ENCODE measurements around the gene RTN4IP1.

Gene RTN4IP1

GRCh38 chr6:106529438-106529837 lies 99.9 kb downstream of the RTN4IP1 start:
- Histone ChIP-seq H3K4me3 (ENCODE audit: insufficient read depth, low read depth, low read length, poor library complexity, severe bottlenecking) (no peak overlapping the region), H3K27ac (ENCODE audit: insufficient read depth, low read length, poor library complexity, severe bottlenecking) (no peak overlapping the region), H3K36me3 (ENCODE audit: control insufficient read depth, insufficient read depth, low read length) (peaks cover 48% of the 10 kb centered on the region), H3K4me1 (ENCODE audit: control insufficient read depth, insufficient read depth, low read length, poor library complexity, severe bottlenecking) (peaks cover 14% of the 10 kb centered on the region), H3K9me3 (ENCODE audit: control insufficient read depth, low read length) (no peaks in the 10 kb centered on the region), H3K27me3 (replicated peaks; ENCODE audit: control insufficient read depth, insufficient read depth, low read length, poor library complexity, severe bottlenecking) (no peaks in the 10 kb centered on the region)
- DNase-seq, result no peak

- H3K4me1 ChIP-seq (ENCODE audit: control insufficient read depth, insufficient read depth, low read length, poor library complexity, severe bottlenecking), result peaks cover 8% of the 10 kb centered on the region
- H3K27me3 ChIP-seq (replicated peaks; ENCODE audit: control insufficient read depth, insufficient read depth, low read length, poor library complexity, severe bottlenecking), result no peaks in the 10 kb centered on the region
- DNase-seq, result no peak
- H3K27ac ChIP-seq (ENCODE audit: insufficient read depth, low read length, poor library complexity, severe bottlenecking), result no peak overlapping the region
- no peaks in the 10 kb centered on the region for H3K9me3 ChIP-seq (ENCODE audit: control insufficient read depth, low read length)
- peaks cover 43% of the 10 kb centered on the region for H3K36me3 ChIP-seq (ENCODE audit: control insufficient read depth, insufficient read depth, low read length)
- no peak overlapping the region for H3K4me3 ChIP-seq (ENCODE audit: insufficient read depth, low read depth, low read length, poor library complexity, severe bottlenecking)
Measured at GRCh38 chr6:106528521-106528920, 100.8 kb downstream of the RTN4IP1 start.

GRCh38 chr6:106527979-106528378 lies 101.3 kb downstream of the RTN4IP1 start:
- H3K36me3 ChIP-seq (ENCODE audit: control insufficient read depth, insufficient read depth, low read length), result peaks cover 38% of the 10 kb centered on the region

GRCh38 chr6:106527117-106527516 lies 102.2 kb downstream of the RTN4IP1 start:
- H3K4me1 ChIP-seq (ENCODE audit: control insufficient read depth, insufficient read depth, low read length, poor library complexity, severe bottlenecking), result peaks cover 8% of the 10 kb centered on the region
- H3K9me3 ChIP-seq (ENCODE audit: control insufficient read depth, low read length), result no peaks in the 10 kb centered on the region
- H3K36me3 ChIP-seq (ENCODE audit: control insufficient read depth, insufficient read depth, low read length), result peaks cover 29% of the 10 kb centered on the region
- H3K27ac ChIP-seq (ENCODE audit: insufficient read depth, low read length, poor library complexity, severe bottlenecking), result no peak overlapping the region
- H3K27me3 ChIP-seq (replicated peaks; ENCODE audit: control insufficient read depth, insufficient read depth, low read length, poor library complexity, severe bottlenecking), result no peaks in the 10 kb centered on the region
- DNase-seq, result no peak
- H3K4me3 ChIP-seq (ENCODE audit: insufficient read depth, low read depth, low read length, poor library complexity, severe bottlenecking), result no peak overlapping the region

More at GRCh38 chr6:106527979-106528378, 101.3 kb downstream of the RTN4IP1 start:
- DNase-seq, result no peak
- Histone ChIP-seq H3K9me3 (ENCODE audit: control insufficient read depth, low read length) (no peaks in the 10 kb centered on the region), H3K4me1 (ENCODE audit: control insufficient read depth, insufficient read depth, low read length, poor library complexity, severe bottlenecking) (peaks cover 8% of the 10 kb centered on the region), H3K27me3 (replicated peaks; ENCODE audit: control insufficient read depth, insufficient read depth, low read length, poor library complexity, severe bottlenecking) (no peaks in the 10 kb centered on the region), H3K27ac (ENCODE audit: insufficient read depth, low read length, poor library complexity, severe bottlenecking) (no peak overlapping the region), H3K4me3 (ENCODE audit: insufficient read depth, low read depth, low read length, poor library complexity, severe bottlenecking) (no peak overlapping the region)

GRCh38 chr6:106525882-106526275 lies 103.4 kb downstream of the RTN4IP1 start:
- Histone ChIP-seq H3K4me3 (ENCODE audit: insufficient read depth, low read depth, low read length, poor library complexity, severe bottlenecking) (no peak overlapping the region), H3K27ac (ENCODE audit: insufficient read depth, low read length, poor library complexity, severe bottlenecking) (peak overlapping the region; percentile 65)

GRCh38 chr6:106525107-106525881 lies 104.0 kb downstream of the RTN4IP1 start:
- Histone ChIP-seq H3K4me3 (ENCODE audit: insufficient read depth, low read depth, low read length, poor library complexity, severe bottlenecking) (peak overlapping the region; percentile 68), H3K36me3 (ENCODE audit: control insufficient read depth, insufficient read depth, low read length) (peaks cover 16% of the 10 kb centered on the region), H3K9me3 (ENCODE audit: control insufficient read depth, low read length) (no peaks in the 10 kb centered on the region), H3K27ac (ENCODE audit: insufficient read depth, low read length, poor library complexity, severe bottlenecking) (peak overlapping the region; percentile 65), H3K27me3 (replicated peaks; ENCODE audit: control insufficient read depth, insufficient read depth, low read length, poor library complexity, severe bottlenecking) (no peaks in the 10 kb centered on the region), H3K4me1 (ENCODE audit: control insufficient read depth, insufficient read depth, low read length, poor library complexity, severe bottlenecking) (peaks cover 8% of the 10 kb centered on the region)
- no peak for DNase-seq

More at GRCh38 chr6:106525882-106526275, 103.4 kb downstream of the RTN4IP1 start:
- Histone ChIP-seq H3K27me3 (replicated peaks; ENCODE audit: control insufficient read depth, insufficient read depth, low read length, poor library complexity, severe bottlenecking) (no peaks in the 10 kb centered on the region), H3K9me3 (ENCODE audit: control insufficient read depth, low read length) (no peaks in the 10 kb centered on the region), H3K36me3 (ENCODE audit: control insufficient read depth, insufficient read depth, low read length) (peaks cover 19% of the 10 kb centered on the region), H3K4me1 (ENCODE audit: control insufficient read depth, insufficient read depth, low read length, poor library complexity, severe bottlenecking) (peaks cover 8% of the 10 kb centered on the region)
- no peak for DNase-seq

GRCh38 chr6:106522562-106523250 lies 106.6 kb downstream of the RTN4IP1 start:
- Histone ChIP-seq H3K9me3 (ENCODE audit: control insufficient read depth, low read length) (no peaks in the 10 kb centered on the region), H3K27me3 (replicated peaks; ENCODE audit: control insufficient read depth, insufficient read depth, low read length, poor library complexity, severe bottlenecking) (no peaks in the 10 kb centered on the region), H3K4me1 (ENCODE audit: control insufficient read depth, insufficient read depth, low read length, poor library complexity, severe bottlenecking) (peaks cover 31% of the 10 kb centered on the region), H3K36me3 (ENCODE audit: control insufficient read depth, insufficient read depth, low read length) (no peaks in the 10 kb centered on the region), H3K27ac (ENCODE audit: insufficient read depth, low read length, poor library complexity, severe bottlenecking) (peak overlapping the region; percentile 94), H3K4me3 (ENCODE audit: insufficient read depth, low read depth, low read length, poor library complexity, severe bottlenecking) (peak overlapping the region; percentile 68)
- DNase-seq, result no peak

Data from effector memory CD4-positive, alpha-beta T cell (primary cell).